Caco-2 (cell line): ENCODE results near the gene TPRG1L. TPM values are rescaled to one million over a fixed set of nuclear protein-coding genes. Genes with fewer than 3 reads are reported as not detected.

Source experiments
- BruUV-seq: library from RNA; stranded (reverse); fragments of 400-500 nt; replicated peaks from 2 replicates; lab custom pipeline; 2021; lab: Mats Ljungman, UMichigan
- CTCF ChIA-PET: fragments of 300-600 bp; sonication (Branson Sonifier 250); formaldehyde crosslinking; loops from one replicate; lab custom pipeline; 2022; ENCODE audit warnings: antibody characterized with exemption; lab: Charles Lee
- POLR2A ChIA-PET: fragments of 300-600 bp; sonication (Branson Sonifier 250); formaldehyde crosslinking; loops from one replicate; lab custom pipeline; 2022; ENCODE audit warnings: antibody characterized with exemption; lab: Charles Lee
- DNase-seq, 2 experiments: peaks; one replicate each; pipeline versions ENCODE4 v3.0.0 to v3.0.0-alpha.2; 2020 to 2022
- H3K27me3 ChIP-seq: replicated peaks from 2 replicates; pipeline ENCODE4 v1.6.0; 2011; ENCODE audit warnings: low read length; ENCODE audit not compliant: control insufficient read depth, insufficient read depth
- H3K36me3 ChIP-seq: 2 replicates; pipeline ENCODE4 v1.5.1; 2011; ENCODE audit warnings: low read length; ENCODE audit not compliant: control insufficient read depth, insufficient read depth
- H3K4me1 ChIP-seq: fragments of 250-450 bp; sonication (Bioruptor Pico); 2 replicates; pipeline ENCODE4 v1.5.1; 2020; ENCODE audit warnings: mild to moderate bottlenecking
- H3K4me3 ChIP-seq: 2 replicates; pipeline ENCODE4 v1.5.1; 2011; ENCODE audit warnings: low read depth, mild to moderate bottlenecking, control low read depth, low read length
- H3K9me3 ChIP-seq: fragments of 250-450 bp; sonication (Bioruptor Pico); 2 replicates; pipeline ENCODE4 v1.5.1; 2020; ENCODE audit warnings: mild to moderate bottlenecking, moderate library complexity
- H3K27ac Mint-ChIP-seq: one replicate; pipeline ENCODE4 v1.8.0; 2022; ENCODE audit warnings: mixed read lengths; ENCODE audit not compliant: unreplicated experiment
- H3K27me3 Mint-ChIP-seq: one replicate; pipeline ENCODE4 v1.8.0; 2022; ENCODE audit warnings: mixed read lengths; ENCODE audit not compliant: insufficient read depth, unreplicated experiment
- H3K36me3 Mint-ChIP-seq: one replicate; pipeline ENCODE4 v1.8.0; 2022; ENCODE audit warnings: mild to moderate bottlenecking, mixed read lengths; ENCODE audit not compliant: insufficient read depth, unreplicated experiment
- H3K4me1 Mint-ChIP-seq: one replicate; pipeline ENCODE4 v1.8.0; 2022; ENCODE audit warnings: low read depth, mixed read lengths; ENCODE audit not compliant: unreplicated experiment
- H3K4me3 Mint-ChIP-seq: one replicate; pipeline ENCODE4 v1.8.0; 2022; ENCODE audit warnings: mild to moderate bottlenecking, moderate library complexity, mixed read lengths; ENCODE audit not compliant: unreplicated experiment
- H3K9me3 Mint-ChIP-seq: one replicate; pipeline ENCODE4 v1.8.0; 2022; ENCODE audit warnings: mixed read lengths; ENCODE audit not compliant: unreplicated experiment
- CTCF ChIP-seq, 2 experiments: fragments of 200-600 bp in 1 of 2; IDR thresholded peaks; 1 replicate in 1 of 2; 2 replicates in 1 of 2; pipeline versions ENCODE4 v1.5.1 to v1.8.0; 2011 to 2022; ENCODE audit warnings: antibody characterized with exemption in 1 of 2, control low read depth in 1 of 2, inconsistent platforms in 1 of 2, low read depth in 1 of 2, low read length in 1 of 2, mild to moderate bottlenecking in 1 of 2, moderate library complexity in 1 of 2; ENCODE audit not compliant: insufficient read depth in 1 of 2, severe bottlenecking in 1 of 2, unreplicated experiment in 1 of 2
- intact Hi-C: fragments of 100-400 bp; cut with micrococcal nuclease; formaldehyde crosslinking; loops from one replicate; pipeline ENCODE4 v1.10.0; 2022; ENCODE audit not compliant: unreplicated experiment
- total RNA-seq: library from RNA; stranded (reverse); gene quantifications from 2 replicates; pipeline ENCODE4 v1.2.3, GENCODE V29; 2022

Gene TPRG1L
- total RNA-seq, 1 experiment from 2014 or later = 43.9 TPM

GRCh38 chr1:3600354-3600753 is 24.5 kb upstream of the TPRG1L start:
- intact Hi-C loops = no loop called here
- no peaks in the 10 kb centered on the region for H3K9me3 Mint-ChIP-seq
- H3K27me3 ChIP-seq = no peaks in the 10 kb centered on the region
- ChIA-PET CTCF (no interaction called here), POLR2A (no interaction called here)
- TF ChIP-seq CTCF (IDR thresholded peaks at IDR 0.05; ENCODE audit: insufficient read depth in 1 of 2, low read depth in 1 of 2, low read length in 1 of 2, severe bottlenecking in 1 of 2, unreplicated experiment in 1 of 2) = no peak
- DNase-seq = no peak
- H3K36me3 ChIP-seq = no peaks in the 10 kb centered on the region
- H3K4me3 Mint-ChIP-seq = no peak overlapping the region
- BruUV-seq = no TSS peak
- no peaks in the 10 kb centered on the region for H3K36me3 Mint-ChIP-seq
- H3K27ac Mint-ChIP-seq = no peak overlapping the region
- no peak overlapping the region for H3K4me3 ChIP-seq
- no peaks in the 10 kb centered on the region for H3K4me1 Mint-ChIP-seq
- H3K27me3 Mint-ChIP-seq = no peaks in the 10 kb centered on the region
- no peaks in the 10 kb centered on the region; the same call in 1 of the 2 replicates for H3K9me3 ChIP-seq
- no peaks in the 10 kb centered on the region for H3K4me1 ChIP-seq

- H3K4me1 Mint-ChIP-seq = no peaks in the 10 kb centered on the region
- no TSS peak for BruUV-seq
- ChIA-PET CTCF (no interaction called here), POLR2A (no interaction called here)
- no peaks in the 10 kb centered on the region for H3K27me3 Mint-ChIP-seq
- no peaks in the 10 kb centered on the region for H3K27me3 ChIP-seq
- intact Hi-C loops = no loop called here
- no peaks in the 10 kb centered on the region for H3K4me1 ChIP-seq
- no peaks in the 10 kb centered on the region for H3K9me3 Mint-ChIP-seq
- no peak overlapping the region for H3K4me3 Mint-ChIP-seq
- H3K9me3 ChIP-seq = no peaks in the 10 kb centered on the region; the same call in 1 of the 2 replicates
- TF ChIP-seq CTCF (IDR thresholded peaks at IDR 0.05; ENCODE audit: insufficient read depth in 1 of 2, low read depth in 1 of 2, low read length in 1 of 2, severe bottlenecking in 1 of 2, unreplicated experiment in 1 of 2) = no peak
- no peaks in the 10 kb centered on the region for H3K36me3 Mint-ChIP-seq
- no peak for DNase-seq
- no peaks in the 10 kb centered on the region for H3K36me3 ChIP-seq
- H3K27ac Mint-ChIP-seq = no peak overlapping the region
- no peak overlapping the region for H3K4me3 ChIP-seq
Observed at GRCh38 chr1:3601743-3602142, 23.1 kb upstream of the TPRG1L start.

DNA sequence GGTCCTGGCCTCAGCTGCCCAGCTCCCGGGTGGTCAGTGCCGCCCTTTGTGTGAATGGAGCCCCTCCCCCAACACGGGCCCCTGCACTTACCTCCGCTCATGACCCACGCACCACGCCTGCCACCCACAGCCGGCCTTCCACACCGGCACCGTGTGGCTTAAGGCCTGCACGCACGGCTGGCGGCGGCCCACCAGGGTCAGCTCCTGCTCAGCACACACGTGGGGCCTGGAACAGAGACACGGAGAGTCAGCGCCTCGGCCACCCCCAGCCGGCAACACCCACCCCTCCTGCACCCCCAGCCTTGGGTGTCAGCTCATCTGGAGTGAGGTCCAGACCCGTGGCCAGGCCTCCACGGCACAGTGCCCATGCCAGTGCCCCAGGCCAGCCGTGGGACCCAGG is 22.4 kb upstream of the TPRG1L start:
- no peaks in the 10 kb centered on the region for H3K4me1 ChIP-seq
- no peak overlapping the region for H3K4me3 ChIP-seq
- TF ChIP-seq CTCF (IDR thresholded peaks at IDR 0.05; ENCODE audit: insufficient read depth in 1 of 2, low read depth in 1 of 2, low read length in 1 of 2, severe bottlenecking in 1 of 2, unreplicated experiment in 1 of 2) = no peak
- DNase-seq = no peak
- POLR2A ChIA-PET = no interaction called here
- H3K36me3 Mint-ChIP-seq = no peaks in the 10 kb centered on the region
- no peaks in the 10 kb centered on the region for H3K9me3 Mint-ChIP-seq
- CTCF ChIA-PET = no interaction called here
- no peaks in the 10 kb centered on the region; the same call in 1 of the 2 replicates for H3K9me3 ChIP-seq
- no peaks in the 10 kb centered on the region for H3K27me3 ChIP-seq
- no peak overlapping the region for H3K4me3 Mint-ChIP-seq
- intact Hi-C loops = no loop called here
- H3K27ac Mint-ChIP-seq = no peak overlapping the region
- H3K27me3 Mint-ChIP-seq = no peaks in the 10 kb centered on the region
- H3K4me1 Mint-ChIP-seq = no peaks in the 10 kb centered on the region
- no TSS peak for BruUV-seq
- H3K36me3 ChIP-seq = no peaks in the 10 kb centered on the region
